ENCODE measurements around the gene ST3GAL3. TPM values are rescaled to one million over a fixed set of nuclear protein-coding genes. Genes with fewer than 3 reads are reported as not detected.
A peak's percentile ranks its signal among the peaks of the same experiment; 100 is the strongest.

The ST3GAL3 gene
- total RNA-seq (10 to 100 TPM in 1 of 2 experiments, 1 to 10 TPM in 1; 9.7 to 10.1 TPM), polyA plus RNA-seq (9.7 TPM)

GRCh38 chr1:43707190-43708001, at the start of gene ST3GAL3:
Gene ST3GAL3 (plus strand): TSS chr1:43707536. CDS start chr1:43736263, 28,727 bp downstream.
- Mint-ChIP-seq H3K4me1 (peaks cover 27 to 36% (median 28%) of the 10 kb centered on the region in 3 donors), H3K4me3 (peak within 1 kb of the TSS; percentile 88 to 94 (median 89)), H3K36me3 (peaks cover 0 to 42% (median 4%) of the 10 kb centered on the region in 3 donors), H3K9me3 (no peaks in the 10 kb centered on the region), H3K27ac (peak within 1 kb of the TSS; percentile 46 to 91 (median 83)), H3K27me3 (no peaks in the 10 kb centered on the region)
- H3K36me3 ChIP-seq (ENCODE audit: insufficient read depth, low read length) = peaks cover 16% of the 10 kb centered on the region
- CTCF ChIA-PET = no interaction called here
- peak within 1 kb of the TSS; percentile 76 for H3K27ac ChIP-seq (ENCODE audit: low read depth, low read length)
- POLR2A ChIA-PET = interaction anchor here (0.8 to 1.5 kb wide), 2 partner anchors 57 to 337 kb away, joined by 3 to 16 read pairs; partner anchors contain the start of gene KDM4A
- no peaks in the 10 kb centered on the region for H3K27me3 ChIP-seq (ENCODE audit: insufficient read depth, low read length, poor library complexity, severe bottlenecking)
- H3K4me1 ChIP-seq (ENCODE audit: insufficient read depth, low read length) = peaks cover 18% of the 10 kb centered on the region
- DNase-seq = peak; percentile 85 to 92 (median 87)
- H3K9me3 ChIP-seq (ENCODE audit: low read length) = no peaks in the 10 kb centered on the region
- peak within 1 kb of the TSS; percentile 79 for H3K4me3 ChIP-seq (ENCODE audit: low read length)

GRCh38 chr1:43659212-43660166, 47.8 kb upstream of the ST3GAL3 start:
- no peak overlapping the region for H3K27ac ChIP-seq (ENCODE audit: low read depth, low read length)
- CTCF ChIA-PET = no interaction called here
- no peaks in the 10 kb centered on the region for H3K9me3 ChIP-seq (ENCODE audit: low read length)
- H3K4me1 ChIP-seq (ENCODE audit: insufficient read depth, low read length) = no peaks in the 10 kb centered on the region
- H3K4me3 ChIP-seq (ENCODE audit: low read length) = no peak overlapping the region
- Mint-ChIP-seq H3K27ac (peak overlapping the region in 2 of 8 donors; percentile 17 to 47), H3K9me3 (no peaks in the 10 kb centered on the region), H3K4me1 (peaks cover 7 to 31% (median 17%) of the 10 kb centered on the region in 3 donors), H3K4me3 (no peak overlapping the region), H3K27me3 (no peaks in the 10 kb centered on the region), H3K36me3 (peaks cover 15 to 88% (median 24%) of the 10 kb centered on the region in 3 donors)
- no peak for DNase-seq
- H3K27me3 ChIP-seq (ENCODE audit: insufficient read depth, low read length, poor library complexity, severe bottlenecking) = no peaks in the 10 kb centered on the region
- peaks cover 56% of the 10 kb centered on the region for H3K36me3 ChIP-seq (ENCODE audit: insufficient read depth, low read length)
- POLR2A ChIA-PET = interaction anchor here (1.3 kb wide), 1 partner anchor 9 kb away, joined by 5 read pairs; the partner anchor contains the start of gene KDM4A

GRCh38 chr1:43660355-43660754, 47.0 kb upstream of the ST3GAL3 start:
- no peak for DNase-seq
- Histone ChIP-seq H3K9me3 (ENCODE audit: low read length) (no peaks in the 10 kb centered on the region), H3K27ac (ENCODE audit: low read depth, low read length) (no peak overlapping the region), H3K4me1 (ENCODE audit: insufficient read depth, low read length) (no peaks in the 10 kb centered on the region), H3K4me3 (ENCODE audit: low read length) (no peak overlapping the region), H3K27me3 (ENCODE audit: insufficient read depth, low read length, poor library complexity, severe bottlenecking) (no peaks in the 10 kb centered on the region), H3K36me3 (ENCODE audit: insufficient read depth, low read length) (peaks cover 53% of the 10 kb centered on the region)
- H3K27me3 Mint-ChIP-seq = no peaks in the 10 kb centered on the region
- POLR2A ChIA-PET = interaction anchor here (1.2 kb wide), 1 partner anchor 8 kb away, joined by 5 read pairs; no protein-coding TSS in a partner anchor
- H3K36me3 Mint-ChIP-seq = peaks cover 19 to 87% (median 27%) of the 10 kb centered on the region in 3 donors
- H3K4me1 Mint-ChIP-seq = peaks cover 6 to 31% (median 16%) of the 10 kb centered on the region in 3 donors
- no peaks in the 10 kb centered on the region for H3K9me3 Mint-ChIP-seq
- peak overlapping the region in 1 of 8 donors; percentile 49 for H3K27ac Mint-ChIP-seq
- no peak overlapping the region for H3K4me3 Mint-ChIP-seq
- CTCF ChIA-PET = no interaction called here

GRCh38 chr1:43664369-43664768, 43.0 kb upstream of the ST3GAL3 start:
- Histone ChIP-seq H3K4me3 (ENCODE audit: low read length) (no peak overlapping the region), H3K9me3 (ENCODE audit: low read length) (no peaks in the 10 kb centered on the region), H3K4me1 (ENCODE audit: insufficient read depth, low read length) (no peaks in the 10 kb centered on the region), H3K27me3 (ENCODE audit: insufficient read depth, low read length, poor library complexity, severe bottlenecking) (no peaks in the 10 kb centered on the region), H3K27ac (ENCODE audit: low read depth, low read length) (no peak overlapping the region), H3K36me3 (ENCODE audit: insufficient read depth, low read length) (peaks cover 77% of the 10 kb centered on the region)
- no peak overlapping the region for H3K4me3 Mint-ChIP-seq
- peaks cover 6 to 26% (median 16%) of the 10 kb centered on the region in 3 donors for H3K4me1 Mint-ChIP-seq
- no peak for DNase-seq
- H3K27me3 Mint-ChIP-seq = peaks cover 0 to 2% of the 10 kb centered on the region in 2 donors
- CTCF ChIA-PET = interaction anchor here (1.8 kb wide), 1 partner anchor 14 kb away, joined by 5 read pairs; the partner anchor contains the start of gene KDM4A
- H3K27ac Mint-ChIP-seq = peak overlapping the region in 2 of 8 donors; percentile 32 to 66
- H3K9me3 Mint-ChIP-seq = no peaks in the 10 kb centered on the region
- POLR2A ChIA-PET = no interaction called here
- peaks cover 28 to 91% (median 43%) of the 10 kb centered on the region in 3 donors for H3K36me3 Mint-ChIP-seq

GRCh38 chr1:43666608-43667007, 40.7 kb upstream of the ST3GAL3 start:
- H3K9me3 ChIP-seq (ENCODE audit: low read length) = no peaks in the 10 kb centered on the region
- ChIA-PET CTCF (interaction anchor here (1.0 to 1.1 kb wide), 2 partner anchors 17 to 140 kb away, joined by 3 read pairs; partner anchors contain the start of gene KDM4A), POLR2A (no interaction called here)
- H3K27me3 ChIP-seq (ENCODE audit: insufficient read depth, low read length, poor library complexity, severe bottlenecking) = no peaks in the 10 kb centered on the region
- Mint-ChIP-seq H3K36me3 (peaks cover 25 to 97% (median 41%) of the 10 kb centered on the region in 3 donors), H3K27me3 (peaks cover 0 to 2% of the 10 kb centered on the region in 2 donors), H3K4me1 (peaks cover 4 to 19% (median 6%) of the 10 kb centered on the region in 3 donors), H3K4me3 (no peak overlapping the region), H3K9me3 (no peaks in the 10 kb centered on the region), H3K27ac (no peak overlapping the region)
- peaks cover 78% of the 10 kb centered on the region for H3K36me3 ChIP-seq (ENCODE audit: insufficient read depth, low read length)
- H3K4me3 ChIP-seq (ENCODE audit: low read length) = no peak overlapping the region
- no peak overlapping the region for H3K27ac ChIP-seq (ENCODE audit: low read depth, low read length)
- no peaks in the 10 kb centered on the region for H3K4me1 ChIP-seq (ENCODE audit: insufficient read depth, low read length)
- DNase-seq = no peak

- H3K4me1 Mint-ChIP-seq = peaks cover 10 to 22% (median 12%) of the 10 kb centered on the region in 3 donors
- H3K9me3 Mint-ChIP-seq = no peaks in the 10 kb centered on the region
- POLR2A ChIA-PET = no interaction called here
- no peak overlapping the region for H3K4me3 ChIP-seq (ENCODE audit: low read length)
- no peak overlapping the region for H3K27ac ChIP-seq (ENCODE audit: low read depth, low read length)
- H3K4me3 Mint-ChIP-seq = peak overlapping the region in 1 of 7 donors; percentile 25
- H3K27me3 ChIP-seq (ENCODE audit: insufficient read depth, low read length, poor library complexity, severe bottlenecking) = no peaks in the 10 kb centered on the region
- peaks cover 0 to 2% of the 10 kb centered on the region in 2 donors for H3K27me3 Mint-ChIP-seq
- H3K36me3 ChIP-seq (ENCODE audit: insufficient read depth, low read length) = peaks cover 66% of the 10 kb centered on the region
- DNase-seq = no peak
- H3K4me1 ChIP-seq (ENCODE audit: insufficient read depth, low read length) = no peaks in the 10 kb centered on the region
- no peaks in the 10 kb centered on the region for H3K9me3 ChIP-seq (ENCODE audit: low read length)
- peaks cover 23 to 91% (median 43%) of the 10 kb centered on the region in 3 donors for H3K36me3 Mint-ChIP-seq
- peak overlapping the region in 2 of 8 donors; percentile 53 to 58 for H3K27ac Mint-ChIP-seq
- CTCF ChIA-PET = no interaction called here
Measured at GRCh38 chr1:43668956-43669355, 38.4 kb upstream of the ST3GAL3 start.

- no peak overlapping the region for H3K27ac Mint-ChIP-seq
- peaks cover 9 to 14% (median 10%) of the 10 kb centered on the region in 3 donors for H3K4me1 Mint-ChIP-seq
- Histone ChIP-seq H3K9me3 (ENCODE audit: low read length) (no peaks in the 10 kb centered on the region), H3K27me3 (ENCODE audit: insufficient read depth, low read length, poor library complexity, severe bottlenecking) (no peaks in the 10 kb centered on the region), H3K36me3 (ENCODE audit: insufficient read depth, low read length) (peaks cover 66% of the 10 kb centered on the region), H3K27ac (ENCODE audit: low read depth, low read length) (no peak overlapping the region), H3K4me3 (ENCODE audit: low read length) (no peak overlapping the region), H3K4me1 (ENCODE audit: insufficient read depth, low read length) (no peaks in the 10 kb centered on the region)
- CTCF ChIA-PET = no interaction called here
- peaks cover 0 to 2% of the 10 kb centered on the region in 2 donors for H3K27me3 Mint-ChIP-seq
- peaks cover 16 to 88% (median 34%) of the 10 kb centered on the region in 3 donors for H3K36me3 Mint-ChIP-seq
- POLR2A ChIA-PET = no interaction called here
- no peaks in the 10 kb centered on the region for H3K9me3 Mint-ChIP-seq
- DNase-seq = no peak
- H3K4me3 Mint-ChIP-seq = no peak overlapping the region
Measured at GRCh38 chr1:43669878-43670277, 37.5 kb upstream of the ST3GAL3 start.
